ENCODE data around the gene SDCCAG8. TPM values are rescaled to one million over a fixed set of nuclear protein-coding genes. Genes with fewer than 3 reads are reported as not detected.

The SDCCAG8 gene
- total and polyA plus RNA-seq, 11 donors, result 7.8 to 36.6 (median 21.6) TPM

GRCh38 chr1:243501002-243501401 is 245.2 kb downstream of the SDCCAG8 start:
- intact Hi-C loops (cut with DNase I), result no loop called here

GRCh38 chr1:243503155-243503554 is 247.3 kb downstream of the SDCCAG8 start:
- ATAC-seq, result no peak
- no peak overlapping the region for H3K4me3 ChIP-seq
- TF ChIP-seq POLR2A (IDR thresholded peaks at IDR 0.05) (no peak), CTCF (IDR thresholded peaks at IDR 0.05) (no peak)
- H3K36me3 ChIP-seq, result peaks cover 0 to 52% (median 28%) of the 10 kb centered on the region in 9 donors
- DNase-seq, result no peak
- intact Hi-C loops (cut with DNase I), result no loop called here
- H3K4me1 ChIP-seq, result peaks cover 0 to 14% (median 0%) of the 10 kb centered on the region in 12 donors
- H3K9me3 ChIP-seq, result no peaks in the 10 kb centered on the region
- WGBS, 4 donors, result 95 to 96% (median 96%) methylated on average over 8 of the region's 8 CpGs
- no peaks in the 10 kb centered on the region for H3K27me3 ChIP-seq
- no peak overlapping the region for H3K27ac ChIP-seq

More at GRCh38 chr1:243501002-243501401, 245.2 kb downstream of the SDCCAG8 start:
- ATAC-seq, result peak in 2 of 4 donors; percentile 30 to 78
- Histone ChIP-seq H3K4me1 (peaks cover 0 to 9% (median 0%) of the 10 kb centered on the region in 12 donors), H3K9me3 (no peaks in the 10 kb centered on the region), H3K36me3 (peaks cover 0 to 54% (median 28%) of the 10 kb centered on the region in 9 donors), H3K27me3 (no peaks in the 10 kb centered on the region), H3K4me3 (no peak overlapping the region), H3K27ac (peak overlapping the region in 1 of 12 donors; percentile 50)
- no peak for TF ChIP-seq CTCF (IDR thresholded peaks at IDR 0.05)
- no peak for TF ChIP-seq POLR2A (IDR thresholded peaks at IDR 0.05)
- WGBS, 4 donors, result 76 to 84% (median 80%) methylated on average over 5 of the region's 5 CpGs
- DNase-seq, result no peak

- WGBS, 4 donors, result 45 to 67% (median 59%) methylated on average over 10 of the region's 10 CpGs
- DNase-seq (peak in 3 of 5 donors; percentile 57 to 69 (median 57)), ATAC-seq (peak; percentile 58 to 89 (median 71))
- H3K27me3 ChIP-seq, result no peaks in the 10 kb centered on the region
- intact Hi-C loops (cut with DNase I), result no loop called here
- H3K9me3 ChIP-seq, result no peaks in the 10 kb centered on the region
- no peak overlapping the region for H3K4me3 ChIP-seq
- H3K27ac ChIP-seq, result peak overlapping the region in 1 of 12 donors; percentile 16
- peaks cover 0 to 43% (median 28%) of the 10 kb centered on the region in 9 donors for H3K36me3 ChIP-seq
- no peak for TF ChIP-seq CTCF (IDR thresholded peaks at IDR 0.05)
- no peak for TF ChIP-seq POLR2A (IDR thresholded peaks at IDR 0.05)
- H3K4me1 ChIP-seq, result peaks cover 0 to 14% (median 0%) of the 10 kb centered on the region in 12 donors
These were observed 250.3 kb downstream of the SDCCAG8 start for GRCh38 chr1:243505986-243506689.

GRCh38 chr1:243507001-243507671 is 251.3 kb downstream of the SDCCAG8 start:
- Histone ChIP-seq H3K4me1 (peaks cover 0 to 14% (median 0%) of the 10 kb centered on the region in 12 donors), H3K4me3 (no peak overlapping the region), H3K9me3 (no peaks in the 10 kb centered on the region), H3K27me3 (no peaks in the 10 kb centered on the region), H3K36me3 (peaks cover 0 to 51% (median 38%) of the 10 kb centered on the region in 9 donors), H3K27ac (no peak overlapping the region)
- no peak for TF ChIP-seq POLR2A (IDR thresholded peaks at IDR 0.05)
- no peak for TF ChIP-seq CTCF (IDR thresholded peaks at IDR 0.05)
- intact Hi-C loops (cut with DNase I), result no loop called here
- 78 to 85% (median 83%) methylated on average over 5 of the region's 5 CpGs for WGBS, 4 donors
- ATAC-seq (no peak), DNase-seq (no peak)
